Measurements from ENCODE around the gene CSRNP3.

Gene CSRNP3

GRCh38 chr2:165469417-165469816, at the start of gene CSRNP3:
TSS of gene CSRNP3 (plus strand) at chr2:165469698. CDS start at chr2:165595066, 125,368 bp downstream.
- peak; percentile 71 for DNase-seq (ENCODE audit: low spot score)

GRCh38 chr2:165420231-165420630, 49.3 kb upstream of the CSRNP3 start:
- no peak for DNase-seq (ENCODE audit: low spot score)

GRCh38 chr2:165423081-165423480, 46.4 kb upstream of the CSRNP3 start:
- DNase-seq (ENCODE audit: low spot score): no peak

DNA sequence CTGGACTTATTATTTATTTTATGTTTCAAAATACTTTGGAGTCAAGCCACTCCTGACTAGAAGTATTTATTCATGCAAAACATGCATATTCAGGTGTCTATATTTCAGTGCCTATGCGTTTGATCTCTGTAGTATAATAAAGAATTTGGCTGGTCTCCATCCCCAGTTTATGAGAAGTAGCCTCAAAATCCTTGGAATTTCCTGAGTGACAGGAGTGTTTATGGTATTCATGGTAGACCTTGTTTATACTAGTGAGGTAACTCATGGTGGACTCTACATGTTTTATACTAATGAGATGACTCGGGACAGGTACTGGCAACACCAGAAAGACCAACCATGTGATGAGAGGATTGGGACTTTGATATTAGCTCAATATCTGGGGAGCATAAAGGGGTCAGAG, 43.9 kb upstream of the CSRNP3 start:
- no peak for DNase-seq (ENCODE audit: low spot score)

GRCh38 chr2:165427686-165428085, 41.8 kb upstream of the CSRNP3 start:
- DNase-seq (ENCODE audit: low spot score): no peak

GRCh38 chr2:165428926-165429325, 40.6 kb upstream of the CSRNP3 start:
- DNase-seq (ENCODE audit: low spot score): no peak

DNA sequence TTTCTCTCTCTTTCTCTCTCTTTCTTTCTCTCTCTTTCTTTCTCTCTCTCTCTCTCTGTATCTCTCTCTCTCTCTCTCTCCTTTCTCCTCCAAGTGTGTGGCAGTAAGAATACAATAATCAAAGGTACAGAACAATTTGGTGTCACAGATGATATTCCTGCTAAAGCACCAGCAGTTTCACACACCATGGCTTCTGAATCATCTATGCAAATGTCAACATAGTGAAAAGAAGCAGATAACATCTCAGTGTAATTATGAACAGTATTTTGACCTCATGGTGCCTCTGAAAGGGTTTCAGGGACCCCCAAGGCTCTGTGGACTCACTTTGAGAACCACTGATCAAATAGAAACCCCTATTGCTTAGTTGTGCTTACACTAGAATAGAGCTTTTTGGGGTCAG, 38.5 kb upstream of the CSRNP3 start:
- no peak for DNase-seq (ENCODE audit: low spot score)

DNA sequence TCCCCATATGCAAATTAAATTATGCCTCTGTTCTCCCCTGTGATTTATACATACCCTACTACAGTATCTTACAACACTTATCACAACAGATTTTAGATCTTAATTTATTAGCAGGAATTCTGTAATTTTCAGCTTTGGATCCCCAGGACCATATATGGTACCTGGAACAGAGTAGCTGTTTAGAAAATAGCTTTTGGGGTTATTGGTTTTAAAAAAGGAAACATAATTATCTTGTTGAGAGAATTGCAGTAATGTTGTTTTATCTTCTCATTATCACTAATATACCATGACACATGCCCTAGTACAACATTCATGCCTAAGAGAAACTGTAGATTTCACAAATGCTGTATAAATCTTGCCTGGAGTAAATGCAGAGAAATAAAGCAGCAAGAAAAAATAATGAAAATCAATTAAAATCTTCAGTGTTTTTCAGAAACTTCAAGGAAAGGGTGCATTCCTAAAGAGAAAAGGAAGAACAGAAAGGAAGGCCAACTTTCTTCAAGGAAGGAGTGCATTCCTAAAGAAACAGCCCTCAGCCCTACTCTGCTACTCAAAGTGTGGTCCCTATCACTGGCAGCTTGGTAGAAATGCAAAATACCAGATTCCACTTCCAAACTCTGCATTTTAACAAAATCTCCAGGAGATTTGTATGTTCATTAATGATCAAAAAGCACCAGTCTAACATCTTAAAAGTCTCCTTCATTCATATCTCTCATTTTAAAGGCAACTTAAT, 37.1 kb upstream of the CSRNP3 start:
- DNase-seq (ENCODE audit: low spot score): no peak

DNA sequence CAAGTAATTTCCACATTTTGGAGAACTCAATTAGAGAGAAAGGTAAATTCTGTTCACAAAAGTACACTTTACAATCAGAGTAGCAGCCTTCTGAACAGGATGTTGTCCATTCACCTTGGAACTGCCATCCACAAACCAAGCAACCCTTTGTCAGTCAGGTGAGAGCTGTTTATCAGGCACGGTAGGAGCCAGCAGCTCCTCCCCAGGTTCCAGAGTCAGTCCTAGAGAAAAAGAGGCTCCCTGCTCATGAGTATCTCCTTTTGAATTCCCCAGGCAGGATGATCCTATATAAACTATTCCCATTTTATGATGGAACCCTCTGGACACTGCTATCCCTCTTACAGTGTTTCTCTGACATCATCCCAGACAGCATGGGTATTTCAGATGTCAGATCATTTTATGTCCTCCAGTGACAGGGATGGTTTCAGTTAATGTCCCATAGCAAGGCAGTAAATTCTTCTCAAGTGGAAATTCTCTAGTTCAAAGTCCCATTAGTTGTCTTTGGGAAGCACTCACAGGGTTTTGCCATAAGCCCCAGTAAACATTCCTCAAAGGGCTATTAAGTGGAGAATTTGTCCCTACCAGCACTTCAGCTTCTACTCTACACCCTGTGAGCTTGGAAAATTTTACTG, 34.5 kb upstream of the CSRNP3 start:
- DNase-seq (ENCODE audit: low spot score): no peak

- DNase-seq (ENCODE audit: low spot score): no peak
Observed at GRCh38 chr2:165435611-165436010, 33.9 kb upstream of the CSRNP3 start.

- DNase-seq (ENCODE audit: low spot score): no peak
Observed at GRCh38 chr2:165436559-165436958, 32.9 kb upstream of the CSRNP3 start.

GRCh38 chr2:165440367-165440766, 29.1 kb upstream of the CSRNP3 start:
- DNase-seq (ENCODE audit: low spot score): no peak

- no peak for DNase-seq (ENCODE audit: low spot score)
Observed at GRCh38 chr2:165443511-165443910, 26.0 kb upstream of the CSRNP3 start.

- DNase-seq (ENCODE audit: low spot score): no peak
Observed at GRCh38 chr2:165448406-165448805, 21.1 kb upstream of the CSRNP3 start.

GRCh38 chr2:165450156-165450555, 19.3 kb upstream of the CSRNP3 start:
- DNase-seq (ENCODE audit: low spot score): no peak

DNA sequence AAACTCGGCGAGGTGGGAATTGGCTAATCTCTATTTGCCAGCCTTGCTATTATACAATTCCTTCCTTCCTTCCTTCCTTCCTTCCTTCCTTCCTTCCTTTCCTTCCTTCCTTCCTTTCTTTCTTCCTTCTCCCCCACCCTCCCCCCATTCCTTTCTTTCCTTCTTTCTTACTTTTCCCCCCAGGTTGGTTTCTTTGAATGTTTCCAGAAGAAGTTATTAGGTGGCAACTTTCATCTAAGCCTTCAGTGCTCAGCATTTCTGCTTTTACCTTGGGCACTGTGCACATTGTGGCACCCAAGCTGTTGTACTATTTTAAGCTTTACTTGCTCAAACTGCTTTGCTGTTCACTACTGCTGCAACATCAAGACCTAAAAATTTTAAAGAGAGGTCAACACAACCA, 17.2 kb upstream of the CSRNP3 start:
- DNase-seq (ENCODE audit: low spot score): no peak

DNA sequence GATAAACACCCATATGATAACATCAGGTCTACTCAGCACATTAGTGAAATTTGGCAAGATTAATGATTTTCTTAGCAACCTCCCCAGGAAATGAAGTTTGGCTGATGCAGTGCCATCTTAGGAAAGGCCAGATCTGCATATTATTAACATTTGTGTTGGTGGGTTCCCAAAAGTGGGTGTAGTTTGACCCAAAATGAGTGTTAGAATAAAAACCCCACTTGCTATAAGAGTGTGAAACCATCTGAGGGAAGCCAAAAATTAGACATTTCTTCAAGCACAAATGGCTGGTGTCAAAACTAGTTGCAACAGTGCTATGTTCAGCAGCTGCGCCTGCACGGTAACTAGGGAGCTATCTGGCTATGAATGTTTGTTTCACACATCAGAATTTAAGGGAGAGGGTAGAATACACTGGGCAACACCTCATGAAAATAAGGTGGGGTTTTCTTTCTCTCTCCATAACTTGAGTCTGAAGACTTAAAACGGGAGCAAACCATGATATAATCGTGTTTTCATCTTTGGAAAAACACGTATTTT, 15.9 kb upstream of the CSRNP3 start:
- DNase-seq (ENCODE audit: low spot score): no peak

DNA sequence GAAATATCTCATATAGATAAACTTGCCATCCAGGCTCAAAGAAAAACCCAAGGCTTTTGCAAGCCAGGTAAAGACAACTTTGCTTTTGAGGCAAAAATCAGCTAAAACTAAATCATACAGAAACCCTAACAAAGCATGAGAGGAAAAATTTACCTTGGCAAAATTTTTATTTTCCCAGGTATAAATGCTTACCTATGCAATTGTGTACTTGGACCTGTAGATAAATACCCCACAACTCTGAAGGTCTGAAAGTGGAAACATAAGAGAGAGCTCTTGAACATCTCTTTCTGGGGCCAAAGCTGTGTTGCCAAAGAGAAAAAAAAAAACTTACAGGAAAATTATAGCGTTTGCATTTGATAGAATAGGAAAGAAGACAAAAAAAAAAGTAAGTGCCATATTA, 14.6 kb upstream of the CSRNP3 start:
- DNase-seq (ENCODE audit: low spot score): no peak

GRCh38 chr2:165456027-165456426, 13.5 kb upstream of the CSRNP3 start:
- DNase-seq (ENCODE audit: low spot score): no peak

DNA sequence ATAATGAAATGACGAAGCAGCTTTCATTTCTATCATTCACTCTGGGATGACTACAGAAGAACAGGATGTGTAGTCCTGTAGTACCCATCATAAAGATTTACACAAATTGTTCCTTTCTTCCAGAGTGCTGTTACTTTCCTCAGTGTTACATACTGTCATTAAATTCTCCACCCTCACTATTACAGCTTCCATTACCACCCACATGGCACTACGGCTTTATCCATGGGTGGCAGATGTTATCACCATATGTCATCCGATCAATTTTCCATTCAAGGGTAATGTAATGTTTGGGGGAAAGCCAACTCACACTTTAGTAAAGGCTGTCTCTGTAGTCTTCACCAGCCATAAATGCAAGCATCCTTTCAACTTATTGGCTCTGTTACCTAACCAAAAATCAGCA, 7.1 kb upstream of the CSRNP3 start:
- DNase-seq (ENCODE audit: low spot score): peak; percentile 57

GRCh38 chr2:165466386-165466785, 3.1 kb upstream of the CSRNP3 start:
- no peak for DNase-seq (ENCODE audit: low spot score)

DNA sequence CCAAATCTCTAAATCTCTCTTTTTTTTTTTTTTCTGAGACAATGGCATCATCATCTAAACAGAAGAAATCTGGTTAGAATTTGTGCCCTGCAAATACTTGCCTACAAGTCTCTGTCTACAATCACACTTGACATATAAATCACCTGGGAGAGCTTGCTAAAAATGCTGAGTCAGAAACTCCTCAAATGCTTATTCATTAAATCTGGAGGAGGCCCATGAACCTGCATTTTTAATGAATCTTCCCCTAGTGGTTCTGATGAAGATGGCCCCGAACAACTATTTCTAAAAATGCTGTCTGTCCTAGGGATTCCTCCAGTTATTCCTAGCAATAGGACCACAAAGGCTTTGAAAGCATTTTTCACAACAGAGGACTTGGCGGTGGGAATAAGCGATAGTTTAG, 1.6 kb upstream of the CSRNP3 start:
- no peak for DNase-seq (ENCODE audit: low spot score)

GRCh38 chr2:165470361-165470760, 863 bp downstream of the CSRNP3 start:
- DNase-seq (ENCODE audit: low spot score): no peak

Data from D341Med (cell line).